Spleen (tissue), 11 donors: ENCODE results near the gene PATE1. TPM values are rescaled to one million over a fixed set of nuclear protein-coding genes. Genes with fewer than 3 reads are reported as not detected.

Experiments used
- DNase-seq: peaks from one replicate; pipeline ENCODE4 v3.0.0-alpha.2; 2020
- H3K27ac ChIP-seq, 8 donors: fragments of 200-600 bp; sonication (generic) in 7 of 8; 1 replicate in 4 of 8; 2 replicates in 4 of 8; pipeline versions ENCODE4 v1.5.0 to v1.8.0; 2016 to 2021; ENCODE audit warnings: inconsistent platforms in 4 of 8, mild to moderate bottlenecking in 4 of 8, moderate library complexity in 1 of 8
- H3K27me3 ChIP-seq, 7 donors: fragments of 200-600 bp; sonication (generic) in 6 of 7; replicated peaks in 1 of 7; 1 replicate in 4 of 7; 2 replicates in 3 of 7; pipeline versions ENCODE4 v1.5.0 to v1.8.0; 2016 to 2021; ENCODE audit warnings: inconsistent platforms in 3 of 7, mild to moderate bottlenecking in 1 of 7
- H3K36me3 ChIP-seq, 6 donors: fragments of 200-600 bp; sonication (generic) in 5 of 6; 1 replicate in 4 of 6; 2 replicates in 2 of 6; pipeline versions ENCODE4 v1.5.0 to v1.8.0; 2016 to 2021; ENCODE audit warnings: inconsistent platforms in 2 of 6
- H3K4me1 ChIP-seq, 6 donors: fragments of 200-600 bp; sonication (generic) in 5 of 6; 1 replicate in 3 of 6; 2 replicates in 3 of 6; pipeline versions ENCODE4 v1.5.0 to v1.8.0; 2016 to 2021; ENCODE audit warnings: inconsistent platforms in 3 of 6
- H3K4me3 ChIP-seq, 8 donors: fragments of 200-600 bp; sonication (generic) in 7 of 8; 1 replicate in 4 of 8; 2 replicates in 4 of 8; pipeline versions ENCODE4 v1.5.0 to v1.8.0; 2016 to 2021; ENCODE audit warnings: inconsistent platforms in 4 of 8, mild to moderate bottlenecking in 4 of 8, moderate library complexity in 2 of 8
- H3K9me3 ChIP-seq, 8 donors: fragments of 200-600 bp; sonication (generic) in 7 of 8; 1 replicate in 4 of 8; 2 replicates in 4 of 8; pipeline versions ENCODE4 v1.5.0 to v1.8.0; 2016 to 2021; ENCODE audit warnings: inconsistent platforms in 4 of 8
- CTCF ChIP-seq, 11 experiments: fragments of 200-600 bp in 7 of 11; fragments of 450-650 bp in 4 of 11; sonication (generic) in 4 of 11; IDR thresholded peaks in 8 of 11; conservative IDR thresholded peaks in 3 of 11; 1 replicate in 7 of 11; 2 replicates in 4 of 11; pipeline versions ENCODE4 v1.4.0 to v1.8.0; 2016 to 2021; ENCODE audit warnings: antibody characterized with exemption in 11 of 11, inconsistent platforms in 4 of 11, mild to moderate bottlenecking in 1 of 11
- POLR2A ChIP-seq, 3 donors: fragments of 450-650 bp; IDR thresholded peaks; one replicate each; pipeline ENCODE4 v1.5.1; 2017; ENCODE audit warnings: antibody characterized with exemption in 3 of 3, mild to moderate bottlenecking in 1 of 3
- POLR2AphosphoS5 ChIP-seq, 3 donors: sonication (generic); formaldehyde crosslinking; IDR thresholded peaks; one replicate each; pipeline ENCODE4 v1.5.1; 2017; ENCODE audit warnings: antibody characterized with exemption in 3 of 3
- WGBS, 5 donors: extraction: QIAGEN DNeasy Blood & Tissue Kit in 3 of 5; methylation state at CpG; one replicate each; pipeline versions ENCODE4 v1.1.5 to v1.1.7; 2013 to 2018; 5-methylcytosine and 5-hydroxymethylcytosine counted together
- intact Hi-C: fragments of 100-400 bp; cut with DNase I; formaldehyde crosslinking; loops from one replicate; pipeline ENCODE4 v1.15.0; 2023; ENCODE audit warnings: low total_unique reads
- polyA plus RNA-seq, 3 donors: library from polyadenylated mRNA; stranded (reverse); fragments of 200-250 nt; gene quantifications; one replicate each; pipeline ENCODE4 v1.2.1, GENCODE V29; 2013
- total RNA-seq, 7 donors: library from RNA; depleted of rRNA in 3 of 7; stranded (reverse); fragments of >200 nt in 3 of 7; fragmentation: NEBNext Ultra II Directional in 4 of 7; extraction: Animal tissue kit (Norgen Biotek cat#: 25700) in 4 of 7; gene quantifications; one replicate each; pipeline versions ENCODE4 v1.1.0 to v1.2.1, GENCODE V29; 2016 to 2021
- donor health status: healthy with polysubstance abuse.
- donor health status: DM: no; HTN: no; CAD: no; lungs with moderate emphysema.
- donor health status: DM: no; HTN: no; CAD: no.
- donor health status: Bipolar disorder and iron deficiency.
- donor health status: healthy.
- donor health status: DM: no; HTN: no; CAD: no.
- donor health status: DM: yes; HTN: yes; CAD: no.

Gene PATE1
- total and polyA plus RNA-seq, 10 donors: not detected

GRCh38 chr11:125756050-125756449 lies 10.0 kb downstream of the PATE1 start:
- Histone ChIP-seq H3K36me3 (no peaks in the 10 kb centered on the region), H3K27ac (no peak overlapping the region), H3K4me1 (no peaks in the 10 kb centered on the region), H3K27me3 (peaks cover 0 to 18% (median 0%) of the 10 kb centered on the region in 7 donors), H3K4me3 (no peak overlapping the region), H3K9me3 (peaks cover 0 to 13% (median 3%) of the 10 kb centered on the region in 8 donors)
- intact Hi-C loops: no loop called here
- TF ChIP-seq POLR2A (IDR thresholded peaks at IDR 0.05): no peak
- TF ChIP-seq POLR2AphosphoS5 (IDR thresholded peaks at IDR 0.05): no peak
- no peak for TF ChIP-seq CTCF (IDR thresholded peaks at IDR 0.05 in 8 of 11, conservative IDR thresholded peaks at IDR 0.05 in 3 of 11)
- DNase-seq: no peak
- WGBS, 5 donors: 78 to 100% (median 85%) methylated on average over 1 to 7 of the region's 7 CpGs

- DNase-seq: no peak
- 83 to 93% (median 86%) methylated on average over 1 of the region's 1 CpG for WGBS, 5 donors
- intact Hi-C loops: no loop called here
- Histone ChIP-seq H3K27me3 (peaks cover 0 to 12% (median 0%) of the 10 kb centered on the region in 7 donors), H3K27ac (no peak overlapping the region), H3K4me1 (no peaks in the 10 kb centered on the region), H3K9me3 (peaks cover 0 to 9% (median 2%) of the 10 kb centered on the region in 8 donors), H3K4me3 (no peak overlapping the region), H3K36me3 (no peaks in the 10 kb centered on the region)
- TF ChIP-seq CTCF (IDR thresholded peaks at IDR 0.05 in 8 of 11, conservative IDR thresholded peaks at IDR 0.05 in 3 of 11): no peak
- no peak for TF ChIP-seq POLR2AphosphoS5 (IDR thresholded peaks at IDR 0.05)
- no peak for TF ChIP-seq POLR2A (IDR thresholded peaks at IDR 0.05)
Measured at GRCh38 chr11:125762445-125762844, 16.4 kb downstream of the PATE1 start.

GRCh38 chr11:125763483-125763882 lies 17.4 kb downstream of the PATE1 start:
- H3K9me3 ChIP-seq: no peaks in the 10 kb centered on the region
- H3K4me1 ChIP-seq: no peaks in the 10 kb centered on the region
- H3K27me3 ChIP-seq: peaks cover 0 to 12% (median 0%) of the 10 kb centered on the region in 7 donors
- intact Hi-C loops: no loop called here
- no peak overlapping the region for H3K27ac ChIP-seq
- TF ChIP-seq CTCF (IDR thresholded peaks at IDR 0.05 in 8 of 11, conservative IDR thresholded peaks at IDR 0.05 in 3 of 11) (no peak), POLR2A (IDR thresholded peaks at IDR 0.05) (no peak), POLR2AphosphoS5 (IDR thresholded peaks at IDR 0.05) (no peak)
- DNase-seq: no peak
- no peak overlapping the region for H3K4me3 ChIP-seq
- no peaks in the 10 kb centered on the region for H3K36me3 ChIP-seq
- WGBS, 5 donors: 84 to 98% (median 88%) methylated on average over 2 of the region's 2 CpGs

GRCh38 chr11:125766251-125766650 lies 20.2 kb downstream of the PATE1 start:
- no peak for DNase-seq
- Histone ChIP-seq H3K27me3 (peaks cover 0 to 13% (median 0%) of the 10 kb centered on the region in 7 donors), H3K9me3 (no peaks in the 10 kb centered on the region), H3K27ac (no peak overlapping the region), H3K4me3 (no peak overlapping the region), H3K36me3 (no peaks in the 10 kb centered on the region), H3K4me1 (no peaks in the 10 kb centered on the region)
- TF ChIP-seq CTCF (IDR thresholded peaks at IDR 0.05 in 8 of 11, conservative IDR thresholded peaks at IDR 0.05 in 3 of 11) (no peak), POLR2A (IDR thresholded peaks at IDR 0.05) (no peak), POLR2AphosphoS5 (IDR thresholded peaks at IDR 0.05) (no peak)
- WGBS, 5 donors: 53 to 80% (median 71%) methylated on average over 1 of the region's 1 CpG
- intact Hi-C loops: no loop called here
